ENCODE measurements around the gene MYADM.
"Not testable (repeated sequence)": the region's sequence is repeated elsewhere in the genome, so short reads cannot be mapped to it uniquely, and the experiment has no call there.

MYADM gene

DNA sequence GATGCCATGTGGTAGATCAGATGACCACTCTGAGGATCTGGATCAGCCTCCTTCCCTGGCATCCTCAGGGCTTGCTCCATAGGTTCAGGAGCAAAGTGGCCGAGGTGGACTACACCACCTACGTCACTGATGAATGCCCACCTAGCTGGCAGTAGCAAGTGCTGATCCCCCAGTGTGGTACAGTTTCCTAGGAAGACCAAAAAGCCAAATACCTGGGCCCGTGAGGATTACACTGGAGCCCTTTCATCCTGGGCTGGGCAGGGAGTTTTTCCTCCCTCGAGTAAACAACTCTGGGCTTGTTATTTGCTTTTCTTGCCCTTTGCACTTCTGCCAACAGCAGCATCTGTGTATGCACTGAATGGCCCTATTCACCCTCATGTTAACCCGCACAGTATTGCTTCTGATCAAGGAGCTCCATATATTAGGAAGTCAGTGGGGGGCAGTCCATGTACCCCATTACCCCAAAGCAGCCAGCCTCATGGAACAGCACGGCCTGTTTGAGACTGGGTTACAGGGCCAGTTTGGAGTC lies 3.3 kb upstream of the MYADM start:
- H3K4me1 Mint-ChIP-seq, result peaks cover 35% of the 10 kb centered on the region

GRCh38 chr19:53865523-53865917 lies 2.2 kb upstream of the MYADM start:
- H3K4me3 Mint-ChIP-seq, result peak overlapping the region; percentile 98

More for the DNA sequence above, 3.3 kb upstream of the MYADM start:
- Mint-ChIP-seq H3K36me3 (peaks cover 33% of the 10 kb centered on the region), H3K9me3 (no peaks in the 10 kb centered on the region), H3K27ac (no peak overlapping the region), H3K4me3 (no peak overlapping the region)
- ATAC-seq (no peak), DNase-seq (ENCODE audit: low spot score in 2 of 2) (no peak)

GRCh38 chr19:53865918-53866864 lies 1.5 kb upstream of the MYADM start:
- Mint-ChIP-seq H3K4me3 (peak overlapping the region; percentile 98), H3K9me3 (no peaks in the 10 kb centered on the region), H3K27ac (peak overlapping the region; percentile 100), H3K4me1 (peaks cover 44% of the 10 kb centered on the region), H3K36me3 (peaks cover 48% of the 10 kb centered on the region)
- peak; percentile 53 to 77 for DNase-seq (ENCODE audit: low spot score in 2 of 2)
- peak; percentile 53 for ATAC-seq

More at GRCh38 chr19:53865523-53865917, 2.2 kb upstream of the MYADM start:
- Mint-ChIP-seq H3K4me1 (peaks cover 38% of the 10 kb centered on the region), H3K27ac (peak overlapping the region; percentile 100), H3K36me3 (peaks cover 41% of the 10 kb centered on the region), H3K9me3 (no peaks in the 10 kb centered on the region)
- DNase-seq (ENCODE audit: low spot score in 2 of 2), result no peak
- ATAC-seq, result no peak

- ATAC-seq, result no peak
- peaks cover 51% of the 10 kb centered on the region for H3K4me1 Mint-ChIP-seq
- H3K36me3 Mint-ChIP-seq, result peaks cover 54% of the 10 kb centered on the region
- DNase-seq (ENCODE audit: low spot score in 2 of 2), result peak in 1 of 2 donors; percentile 67
- no peaks in the 10 kb centered on the region for H3K9me3 Mint-ChIP-seq
- peak overlapping the region; percentile 98 for H3K4me3 Mint-ChIP-seq
- H3K27ac Mint-ChIP-seq, result peak overlapping the region; percentile 100
Observed at GRCh38 chr19:53866865-53867224, 838 bp upstream of the MYADM start.

DNA sequence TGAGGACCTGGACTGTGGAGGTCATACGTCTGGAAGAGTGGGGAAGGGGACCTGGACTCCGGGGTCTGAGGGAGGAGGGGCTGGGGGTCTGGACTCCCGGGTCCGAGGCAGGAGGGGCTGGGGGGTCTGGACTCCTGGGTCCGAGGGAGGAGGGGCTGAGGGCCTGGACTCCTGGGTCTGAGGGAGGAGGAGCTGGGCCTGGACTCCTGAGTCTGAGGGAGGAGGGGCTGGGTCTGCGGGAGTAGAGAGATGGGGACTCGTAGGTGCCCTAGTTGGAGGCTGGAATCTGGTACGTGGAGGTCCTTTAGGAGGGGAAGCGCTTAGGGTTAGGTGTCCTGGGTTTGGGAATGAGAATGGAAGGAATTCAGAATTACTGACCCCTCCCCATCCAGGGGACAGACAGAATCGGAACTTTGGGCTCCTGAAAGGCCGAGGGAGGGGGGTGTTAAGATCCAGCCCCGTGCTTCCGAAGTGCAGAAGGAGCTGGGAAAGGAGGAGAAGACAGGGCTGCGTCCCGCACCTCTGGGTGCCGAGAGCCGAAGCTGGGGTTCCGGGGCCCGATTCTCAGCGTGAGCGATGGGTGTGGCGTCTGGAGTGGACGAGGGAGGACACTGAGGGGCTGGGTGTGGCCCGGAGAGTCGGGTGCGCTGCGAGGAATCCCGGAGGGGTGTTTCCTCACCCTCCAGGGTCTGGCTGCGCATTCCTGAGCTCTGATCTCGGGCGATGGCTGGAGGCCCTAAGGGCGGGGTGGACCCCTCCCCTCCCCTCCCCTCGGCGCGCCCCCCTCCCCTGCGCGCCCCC lies 608 bp downstream of the MYADM start:
- Mint-ChIP-seq H3K27ac (peak overlapping the region; percentile 100), H3K9me3 (no peaks in the 10 kb centered on the region), H3K4me3 (peak overlapping the region; percentile 98), H3K36me3 (peaks cover 69% of the 10 kb centered on the region), H3K4me1 (peaks cover 57% of the 10 kb centered on the region)
- no peak for ATAC-seq
- DNase-seq (ENCODE audit: low spot score in 2 of 2), result peak in 1 of 2 donors; percentile 70

- H3K4me3 Mint-ChIP-seq, result peak overlapping the region; percentile 98
- H3K36me3 Mint-ChIP-seq, result peaks cover 77% of the 10 kb centered on the region
- peak overlapping the region; percentile 100 for H3K27ac Mint-ChIP-seq
- H3K4me1 Mint-ChIP-seq, result peaks cover 66% of the 10 kb centered on the region
- no peaks in the 10 kb centered on the region for H3K9me3 Mint-ChIP-seq
- ATAC-seq (peak; percentile 66), DNase-seq (ENCODE audit: low spot score in 2 of 2) (peak; percentile 75 to 92)
Observed at GRCh38 chr19:53868892-53869804, 1.5 kb downstream of the MYADM start.

DNA sequence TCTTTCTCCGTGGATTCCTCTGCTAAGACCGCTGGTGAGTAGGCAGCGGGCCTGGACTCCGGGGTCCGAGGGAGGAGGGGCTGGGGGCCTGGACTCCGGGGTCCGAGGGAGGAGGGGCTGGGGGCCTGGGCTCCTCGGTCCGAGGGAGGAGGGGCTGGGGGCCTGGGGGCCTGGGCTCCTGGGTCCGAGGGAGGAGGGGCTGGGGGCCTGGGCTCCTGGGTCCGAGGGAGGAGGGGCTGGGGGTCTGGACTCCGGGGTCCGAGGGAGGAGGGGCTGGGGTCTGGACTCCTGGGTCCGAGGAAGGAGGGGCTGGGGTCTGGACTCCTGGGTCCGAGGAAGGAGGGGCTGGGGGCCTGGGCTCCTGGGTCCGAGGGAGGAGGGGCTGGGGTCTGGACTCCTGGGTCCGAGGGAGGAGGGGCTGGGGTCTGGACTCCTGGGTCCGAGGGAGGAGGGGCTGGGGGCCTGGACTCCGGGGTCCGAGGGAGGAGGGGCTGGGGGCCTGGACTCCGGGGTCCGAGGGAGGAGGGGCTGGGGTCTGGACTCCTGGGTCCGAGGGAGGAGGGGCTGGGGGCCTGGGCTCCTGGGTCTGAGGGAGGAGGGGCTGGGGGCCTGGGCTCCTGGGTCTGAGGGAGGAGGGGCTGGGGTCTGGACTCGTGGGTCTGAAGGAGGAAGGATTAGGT lies 2.3 kb downstream of the MYADM start:
- not testable (repeated sequence) for H3K9me3 Mint-ChIP-seq; ATAC-seq; DNase-seq (ENCODE audit: low spot score in 2 of 2)
- Mint-ChIP-seq H3K36me3 (peaks cover 85% of the 10 kb centered on the region), H3K4me3 (peak overlapping the region; percentile 98), H3K27ac (peak overlapping the region; percentile 100), H3K4me1 (peaks cover 74% of the 10 kb centered on the region)

DNA sequence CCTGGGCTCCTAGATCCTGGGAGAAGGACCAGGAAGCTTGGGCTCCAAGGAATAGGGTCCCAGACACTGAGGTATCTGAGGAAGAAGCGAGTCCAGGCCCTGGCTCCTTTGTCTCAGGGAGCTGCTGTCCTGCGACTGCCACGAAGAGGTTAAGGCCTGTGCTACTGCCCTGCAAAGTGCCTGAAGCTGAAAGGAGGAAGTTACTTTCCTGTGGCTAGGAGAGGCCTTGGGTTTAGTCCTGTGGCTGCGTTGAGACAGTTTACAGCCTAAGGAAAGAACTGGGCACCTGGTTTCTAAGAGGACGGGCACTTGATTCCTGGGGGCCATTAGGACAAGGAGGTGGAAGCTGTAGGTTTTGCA lies 2.8 kb downstream of the MYADM start:
- Mint-ChIP-seq H3K4me1 (peaks cover 75% of the 10 kb centered on the region), H3K4me3 (peak overlapping the region; percentile 98), H3K36me3 (peaks cover 90% of the 10 kb centered on the region), H3K9me3 (peaks cover 4% of the 10 kb centered on the region), H3K27ac (peak overlapping the region; percentile 1)
- no peak for ATAC-seq
- DNase-seq (ENCODE audit: low spot score in 2 of 2), result no peak

DNA sequence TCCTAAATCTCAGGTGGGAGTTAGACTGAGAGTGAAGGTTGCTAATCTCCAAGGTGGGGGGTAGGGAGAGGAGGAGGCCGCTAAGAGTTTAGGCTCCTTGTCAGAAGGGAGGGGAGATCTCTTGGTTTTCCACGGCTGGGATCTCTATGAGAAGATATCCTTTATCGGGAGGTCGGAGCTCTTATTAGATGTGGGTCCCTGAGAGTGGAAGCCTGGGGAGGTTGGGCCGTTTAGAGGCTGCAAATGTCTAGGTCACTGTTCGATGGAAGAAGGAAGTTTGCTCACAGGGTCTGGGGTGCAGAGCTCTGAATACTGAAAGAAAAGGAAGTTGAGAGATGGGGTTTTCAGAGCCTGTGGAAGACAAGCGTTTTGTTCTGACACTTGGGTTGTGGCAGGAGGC lies 3.8 kb downstream of the MYADM start:
- peak overlapping the region; percentile 1 for H3K27ac Mint-ChIP-seq
- ATAC-seq (no peak), DNase-seq (ENCODE audit: low spot score in 2 of 2) (no peak)
- H3K9me3 Mint-ChIP-seq, result peaks cover 4% of the 10 kb centered on the region
- H3K4me3 Mint-ChIP-seq, result no peak overlapping the region
- peaks cover 95% of the 10 kb centered on the region for H3K36me3 Mint-ChIP-seq
- H3K4me1 Mint-ChIP-seq, result peaks cover 65% of the 10 kb centered on the region

- H3K4me1 Mint-ChIP-seq, result peaks cover 63% of the 10 kb centered on the region
- no peak for ATAC-seq
- no peak overlapping the region for H3K4me3 Mint-ChIP-seq
- peaks cover 91% of the 10 kb centered on the region for H3K36me3 Mint-ChIP-seq
- H3K9me3 Mint-ChIP-seq, result peaks cover 4% of the 10 kb centered on the region
- H3K27ac Mint-ChIP-seq, result no peak overlapping the region
- no peak for DNase-seq (ENCODE audit: low spot score in 2 of 2)
Observed at GRCh38 chr19:53872762-53873161, 5.1 kb downstream of the MYADM start.

GRCh38 chr19:53873773-53874605 lies 6.3 kb downstream of the MYADM start:
- Mint-ChIP-seq H3K27ac (peak overlapping the region; percentile 81), H3K4me3 (peak overlapping the region; percentile 43), H3K9me3 (peaks cover 4% of the 10 kb centered on the region), H3K36me3 (peaks cover 79% of the 10 kb centered on the region), H3K4me1 (peaks cover 55% of the 10 kb centered on the region)
- no peak for ATAC-seq
- DNase-seq (ENCODE audit: low spot score in 2 of 2), result no peak

DNA sequence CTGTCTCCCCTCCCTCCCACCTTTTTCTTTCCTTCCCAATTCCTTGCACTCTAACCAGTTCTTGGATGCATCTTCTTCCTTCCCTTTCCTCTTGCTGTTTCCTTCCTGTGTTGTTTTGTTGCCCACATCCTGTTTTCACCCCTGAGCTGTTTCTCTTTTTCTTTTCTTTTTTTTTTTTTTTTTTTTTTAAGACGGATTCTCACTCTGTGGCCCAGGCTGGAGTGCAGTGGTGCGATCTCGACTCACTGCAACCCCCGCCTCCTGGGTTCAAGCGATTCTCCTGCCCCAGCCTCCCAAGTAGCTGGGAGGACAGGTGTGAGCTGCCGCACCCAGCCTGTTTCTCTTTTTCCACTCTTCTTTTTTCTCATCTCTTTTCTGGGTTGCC lies 6.9 kb downstream of the MYADM start:
- Mint-ChIP-seq H3K4me3 (peak overlapping the region; percentile 43), H3K4me1 (peaks cover 55% of the 10 kb centered on the region), H3K27ac (peak overlapping the region; percentile 81), H3K9me3 (peaks cover 4% of the 10 kb centered on the region), H3K36me3 (peaks cover 73% of the 10 kb centered on the region)
- DNase-seq (ENCODE audit: low spot score in 2 of 2) (no peak), ATAC-seq (no peak)

DNA sequence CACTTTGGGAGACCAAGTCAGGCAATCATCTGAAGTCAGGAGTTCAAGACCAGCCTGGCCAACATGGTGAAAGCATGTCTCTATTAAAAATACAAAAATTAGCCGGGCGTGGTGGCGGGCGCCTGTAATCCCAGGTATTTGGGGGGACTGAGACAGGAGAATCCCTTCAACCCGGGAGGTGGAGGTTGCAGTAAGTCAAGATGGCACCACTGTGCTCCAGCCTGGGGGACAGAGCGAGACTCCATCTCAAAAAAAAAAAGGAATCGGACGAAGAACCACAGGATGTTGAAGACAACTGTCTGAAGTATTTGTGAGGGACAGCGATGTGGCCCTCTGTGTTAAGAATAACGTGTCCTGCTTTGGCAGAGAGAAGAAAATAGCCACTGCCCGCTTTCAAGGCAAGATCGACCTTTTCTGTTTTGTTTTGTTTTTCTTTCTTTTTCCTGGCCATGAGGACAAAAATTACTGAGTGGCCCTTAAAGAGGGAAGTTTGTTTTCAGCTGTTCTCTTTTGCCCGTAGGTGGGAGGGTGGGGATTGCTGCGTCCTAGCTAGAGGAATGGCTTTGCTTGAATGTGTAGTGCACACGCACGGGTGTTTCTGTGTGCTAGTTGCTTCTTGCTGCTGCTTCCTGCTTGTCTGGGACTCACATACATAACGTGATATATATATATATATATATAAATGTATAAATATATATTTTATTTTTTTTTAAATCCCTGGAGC lies 8.1 kb downstream of the MYADM start:
- Mint-ChIP-seq H3K36me3 (peaks cover 65% of the 10 kb centered on the region), H3K4me3 (no peak overlapping the region), H3K4me1 (peaks cover 50% of the 10 kb centered on the region), H3K27ac (no peak overlapping the region), H3K9me3 (peaks cover 4% of the 10 kb centered on the region)
- no peak for ATAC-seq
- no peak for DNase-seq (ENCODE audit: low spot score in 2 of 2)

Measured in stimulated activated effector memory CD8-positive, alpha-beta T cell treated with anti-CD3 and anti-CD28 coated beads, Interleukin-12 subunit alpha, Interleukin-12 subunit beta, amount 100 ng/mL, for 72 hours (primary cell).